Central memory CD8-positive, alpha-beta T cell (primary cell): ENCODE data around the gene CTSL.
"Not testable (repeated sequence)": the region's sequence is repeated elsewhere in the genome, so short reads cannot be mapped to it uniquely, and the experiment has no call there.

Source experiments
- ATAC-seq: fragments of 150-1000 bp; cut with Tn5 transposase; replicated peaks from 2 replicates; pipeline ENCODE4 v1.10.0; 2022; ENCODE audit warnings: mild to moderate bottlenecking, moderate FRiP score, moderate number of reproducible peaks; ENCODE audit not compliant: poor library complexity, severe bottlenecking; ENCODE audit errors: extremely low read depth
- DNase-seq, 2 donors: peaks; one replicate each; pipeline ENCODE4 v3.0.0; 2021; ENCODE audit warnings: low spot score in 2 of 2
- H3K27ac Mint-ChIP-seq: one replicate; pipeline ENCODE4 v1.8.0; 2022; ENCODE audit warnings: low read depth, mild to moderate bottlenecking, moderate library complexity, mixed read lengths
- H3K27me3 Mint-ChIP-seq: one replicate; pipeline ENCODE4 v1.8.0; 2022; ENCODE audit warnings: mixed read lengths
- H3K36me3 Mint-ChIP-seq: one replicate; pipeline ENCODE4 v1.8.0; 2022; ENCODE audit warnings: mild to moderate bottlenecking, moderate library complexity, mixed read lengths; ENCODE audit not compliant: insufficient read depth
- H3K4me1 Mint-ChIP-seq: one replicate; pipeline ENCODE4 v1.8.0; 2022; ENCODE audit warnings: mixed read lengths
- H3K4me3 Mint-ChIP-seq: one replicate; pipeline ENCODE4 v1.8.0; 2022; ENCODE audit warnings: mild to moderate bottlenecking, moderate library complexity, mixed read lengths
- H3K9me3 Mint-ChIP-seq: one replicate; pipeline ENCODE4 v1.8.0; 2022; ENCODE audit warnings: mixed read lengths

The CTSL gene

GRCh38 chr9:87739546-87739945 is 13.6 kb downstream of the CTSL start:
- no peak overlapping the region for H3K4me3 Mint-ChIP-seq
- no peaks in the 10 kb centered on the region for H3K4me1 Mint-ChIP-seq
- peaks cover 24% of the 10 kb centered on the region for H3K27me3 Mint-ChIP-seq
- H3K9me3 Mint-ChIP-seq = peaks cover 6% of the 10 kb centered on the region
- ATAC-seq = no peak
- H3K27ac Mint-ChIP-seq = no peak overlapping the region
- H3K36me3 Mint-ChIP-seq = no peaks in the 10 kb centered on the region
- no peak for DNase-seq

GRCh38 chr9:87740209-87740608 is 14.3 kb downstream of the CTSL start:
- no peak overlapping the region for H3K4me3 Mint-ChIP-seq
- no peaks in the 10 kb centered on the region for H3K4me1 Mint-ChIP-seq
- peaks cover 21% of the 10 kb centered on the region for H3K27me3 Mint-ChIP-seq
- no peaks in the 10 kb centered on the region for H3K36me3 Mint-ChIP-seq
- H3K9me3 Mint-ChIP-seq = peaks cover 6% of the 10 kb centered on the region
- H3K27ac Mint-ChIP-seq = no peak overlapping the region
- DNase-seq (no peak), ATAC-seq (no peak)

- Mint-ChIP-seq H3K4me3 (no peak overlapping the region), H3K9me3 (peaks cover 6% of the 10 kb centered on the region), H3K27me3 (peaks cover 14% of the 10 kb centered on the region), H3K36me3 (no peaks in the 10 kb centered on the region), H3K4me1 (no peaks in the 10 kb centered on the region), H3K27ac (no peak overlapping the region)
- ATAC-seq (no peak), DNase-seq (no peak)
Measured at GRCh38 chr9:87741326-87741725, 15.4 kb downstream of the CTSL start.

DNA sequence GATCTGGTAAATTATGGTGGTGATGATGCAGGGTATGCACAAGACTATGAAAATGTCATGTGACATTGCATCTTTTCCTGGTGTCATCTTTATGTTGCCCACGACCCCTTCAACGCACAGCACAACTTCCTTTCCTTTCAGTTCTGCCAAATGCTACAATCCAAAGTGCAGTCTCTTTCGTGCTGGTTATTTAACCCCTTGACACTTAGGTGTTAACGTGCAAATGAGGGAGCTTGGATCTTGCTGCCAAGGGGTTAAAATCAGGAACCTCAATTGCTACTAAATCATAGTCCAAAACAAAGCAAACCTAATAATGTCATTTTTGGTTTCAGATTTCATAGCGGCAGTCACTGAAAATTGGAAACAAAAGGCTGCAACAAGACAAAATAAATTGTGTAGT is 16.0 kb downstream of the CTSL start:
- no peak overlapping the region for H3K4me3 Mint-ChIP-seq
- peaks cover 14% of the 10 kb centered on the region for H3K27me3 Mint-ChIP-seq
- no peaks in the 10 kb centered on the region for H3K4me1 Mint-ChIP-seq
- H3K9me3 Mint-ChIP-seq = peaks cover 6% of the 10 kb centered on the region
- ATAC-seq (no peak), DNase-seq (no peak)
- H3K27ac Mint-ChIP-seq = no peak overlapping the region
- no peaks in the 10 kb centered on the region for H3K36me3 Mint-ChIP-seq

DNA sequence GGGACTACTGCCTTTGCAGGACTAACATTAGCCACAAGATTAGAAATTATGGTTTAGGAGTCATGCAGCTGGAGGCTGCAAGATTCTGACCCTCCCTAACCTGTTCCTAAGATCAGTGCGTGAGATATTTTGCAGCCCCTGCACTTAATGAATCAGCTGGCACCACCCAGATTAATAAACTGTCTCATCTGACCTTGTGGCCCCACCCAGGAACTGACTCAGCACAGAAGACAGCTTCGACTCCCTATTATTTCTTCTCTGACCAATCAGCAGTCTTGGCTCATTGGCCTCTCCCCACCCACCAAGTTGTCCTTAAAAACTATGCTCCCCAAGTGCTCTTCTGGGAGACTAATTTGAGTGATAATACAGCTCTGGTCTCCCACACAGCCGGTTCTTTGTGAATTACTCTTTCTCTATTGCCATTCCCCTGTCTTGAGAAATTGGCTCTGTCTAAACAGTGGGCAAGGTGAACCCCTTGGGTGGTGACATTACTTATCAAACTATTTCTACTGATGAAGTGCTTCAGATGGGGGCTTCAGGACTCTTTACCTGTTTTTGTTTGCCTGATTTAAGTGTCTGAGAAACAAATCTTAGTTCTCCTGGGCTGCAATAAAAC is 17.0 kb downstream of the CTSL start:
- Mint-ChIP-seq H3K27ac (no peak overlapping the region), H3K27me3 (peaks cover 23% of the 10 kb centered on the region), H3K9me3 (peaks cover 6% of the 10 kb centered on the region), H3K4me3 (no peak overlapping the region), H3K36me3 (no peaks in the 10 kb centered on the region), H3K4me1 (no peaks in the 10 kb centered on the region)
- ATAC-seq (no peak), DNase-seq (no peak)

DNA sequence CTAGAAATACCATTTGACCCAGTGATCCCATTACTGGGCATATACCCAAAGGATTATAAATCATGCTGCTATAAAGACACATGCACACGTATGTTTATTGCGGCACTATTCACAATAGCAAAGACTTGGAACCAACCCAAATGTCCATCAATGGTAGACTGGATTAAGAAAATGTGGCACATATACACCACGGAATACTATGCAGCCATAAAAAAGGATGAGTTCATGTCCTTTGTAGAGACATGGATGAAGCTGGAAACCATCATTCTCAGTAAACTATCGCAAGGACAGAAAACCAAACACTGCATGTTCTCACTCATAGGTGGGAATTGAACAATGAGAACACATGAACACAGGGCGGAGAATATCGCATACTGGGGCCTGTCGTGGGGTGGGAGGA is 18.3 kb downstream of the CTSL start:
- not testable (repeated sequence) for ATAC-seq, DNase-seq, H3K4me1 Mint-ChIP-seq, H3K27ac Mint-ChIP-seq, H3K36me3 Mint-ChIP-seq, H3K9me3 Mint-ChIP-seq, H3K4me3 Mint-ChIP-seq
- H3K27me3 Mint-ChIP-seq = peaks cover 32% of the 10 kb centered on the region

DNA sequence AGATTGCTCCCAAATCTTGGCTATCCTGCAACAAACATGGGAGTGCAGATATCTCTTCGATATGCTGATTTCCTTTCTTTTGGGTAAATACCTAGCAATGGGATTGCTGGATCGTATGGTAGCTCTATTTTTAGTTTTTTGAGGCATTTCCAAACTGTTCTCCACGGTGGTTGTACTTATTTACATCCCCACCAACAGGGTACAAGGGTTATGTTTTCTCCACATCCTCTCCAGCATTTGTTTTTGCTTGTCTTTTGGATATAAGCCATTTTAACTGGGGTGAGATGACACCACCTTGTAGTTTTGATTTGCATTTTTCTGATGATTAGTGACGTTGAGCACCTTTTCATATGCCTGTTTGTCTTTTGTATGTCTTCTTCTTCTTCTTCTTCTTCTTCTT is 20.3 kb downstream of the CTSL start:
- DNase-seq (no peak), ATAC-seq (no peak)
- Mint-ChIP-seq H3K36me3 (no peaks in the 10 kb centered on the region), H3K27ac (no peak overlapping the region), H3K4me3 (no peak overlapping the region), H3K9me3 (peaks cover 6% of the 10 kb centered on the region), H3K4me1 (no peaks in the 10 kb centered on the region), H3K27me3 (peaks cover 36% of the 10 kb centered on the region)

GRCh38 chr9:87748881-87749280 is 23.0 kb downstream of the CTSL start:
- Mint-ChIP-seq H3K27ac (no peak overlapping the region), H3K27me3 (peaks cover 36% of the 10 kb centered on the region), H3K4me1 (no peaks in the 10 kb centered on the region), H3K36me3 (no peaks in the 10 kb centered on the region), H3K4me3 (no peak overlapping the region), H3K9me3 (no peaks in the 10 kb centered on the region)
- DNase-seq (no peak), ATAC-seq (no peak)

- ATAC-seq = no peak
- no peak overlapping the region for H3K4me3 Mint-ChIP-seq
- no peak overlapping the region for H3K27ac Mint-ChIP-seq
- no peaks in the 10 kb centered on the region for H3K4me1 Mint-ChIP-seq
- H3K27me3 Mint-ChIP-seq = peaks cover 36% of the 10 kb centered on the region
- no peaks in the 10 kb centered on the region for H3K9me3 Mint-ChIP-seq
- no peaks in the 10 kb centered on the region for H3K36me3 Mint-ChIP-seq
- DNase-seq = no peak
Measured at GRCh38 chr9:87749335-87750035, 23.6 kb downstream of the CTSL start.

- Mint-ChIP-seq H3K9me3 (no peaks in the 10 kb centered on the region), H3K4me1 (no peaks in the 10 kb centered on the region), H3K27ac (no peak overlapping the region), H3K27me3 (peaks cover 45% of the 10 kb centered on the region), H3K4me3 (no peak overlapping the region), H3K36me3 (no peaks in the 10 kb centered on the region)
- no peak for ATAC-seq
- no peak for DNase-seq
Measured at GRCh38 chr9:87750726-87751125, 24.8 kb downstream of the CTSL start.

DNA sequence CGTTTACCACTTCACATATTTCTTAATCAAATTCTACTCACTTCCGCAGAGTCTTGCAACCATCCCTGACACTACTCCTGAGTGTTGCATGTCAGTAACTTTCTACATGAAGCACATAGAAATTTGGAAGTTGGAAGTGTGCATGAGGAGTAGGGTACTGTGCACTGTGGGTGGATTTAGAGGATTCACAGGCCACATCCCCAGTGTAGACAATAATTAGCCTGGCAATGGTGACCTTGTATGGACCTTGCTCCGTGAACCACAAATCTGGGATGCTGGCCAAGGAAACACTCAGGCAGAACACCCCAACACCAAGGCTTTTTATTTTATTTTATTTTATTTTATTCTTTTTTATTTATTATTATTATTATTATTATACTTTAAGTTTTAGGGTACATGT is 25.5 kb downstream of the CTSL start:
- H3K27ac Mint-ChIP-seq = no peak overlapping the region
- no peaks in the 10 kb centered on the region for H3K9me3 Mint-ChIP-seq
- ATAC-seq (no peak), DNase-seq (no peak)
- no peaks in the 10 kb centered on the region for H3K36me3 Mint-ChIP-seq
- H3K4me1 Mint-ChIP-seq = no peaks in the 10 kb centered on the region
- H3K27me3 Mint-ChIP-seq = peaks cover 41% of the 10 kb centered on the region
- no peak overlapping the region for H3K4me3 Mint-ChIP-seq

DNA sequence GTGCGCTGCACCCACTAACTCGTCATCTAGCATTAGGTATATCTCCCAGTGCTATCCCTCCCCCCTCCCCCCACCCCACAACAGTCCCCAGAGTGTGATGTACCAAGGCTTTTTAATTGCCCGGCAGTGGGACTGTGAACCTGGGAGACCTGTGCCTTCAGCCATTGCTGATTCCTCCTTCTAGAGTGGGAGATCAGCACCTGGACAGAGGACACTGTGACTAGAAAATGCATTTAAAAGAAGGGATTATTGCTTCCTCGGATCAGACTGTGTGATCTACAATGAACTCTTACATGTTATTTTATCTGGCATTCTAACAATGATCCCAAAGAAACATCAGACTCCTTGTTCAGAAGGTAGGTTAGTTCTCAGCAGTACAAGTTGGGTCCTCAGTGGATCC is 25.9 kb downstream of the CTSL start:
- peaks cover 37% of the 10 kb centered on the region for H3K27me3 Mint-ChIP-seq
- H3K9me3 Mint-ChIP-seq = no peaks in the 10 kb centered on the region
- DNase-seq (no peak), ATAC-seq (no peak)
- no peaks in the 10 kb centered on the region for H3K4me1 Mint-ChIP-seq
- H3K27ac Mint-ChIP-seq = no peak overlapping the region
- H3K4me3 Mint-ChIP-seq = no peak overlapping the region
- no peaks in the 10 kb centered on the region for H3K36me3 Mint-ChIP-seq

GRCh38 chr9:87753313-87753712 is 27.4 kb downstream of the CTSL start:
- no peak overlapping the region for H3K4me3 Mint-ChIP-seq
- H3K27ac Mint-ChIP-seq = no peak overlapping the region
- no peaks in the 10 kb centered on the region for H3K9me3 Mint-ChIP-seq
- ATAC-seq (no peak), DNase-seq (no peak)
- no peaks in the 10 kb centered on the region for H3K4me1 Mint-ChIP-seq
- H3K27me3 Mint-ChIP-seq = peaks cover 22% of the 10 kb centered on the region
- H3K36me3 Mint-ChIP-seq = no peaks in the 10 kb centered on the region
